Measurements from ENCODE around the gene RSU1. TPM values are rescaled to one million over a fixed set of nuclear protein-coding genes. Genes with fewer than 3 reads are reported as not detected.

Gene RSU1
- total RNA-seq, 1 experiment from 2014 or later, result 29.5 TPM

DNA sequence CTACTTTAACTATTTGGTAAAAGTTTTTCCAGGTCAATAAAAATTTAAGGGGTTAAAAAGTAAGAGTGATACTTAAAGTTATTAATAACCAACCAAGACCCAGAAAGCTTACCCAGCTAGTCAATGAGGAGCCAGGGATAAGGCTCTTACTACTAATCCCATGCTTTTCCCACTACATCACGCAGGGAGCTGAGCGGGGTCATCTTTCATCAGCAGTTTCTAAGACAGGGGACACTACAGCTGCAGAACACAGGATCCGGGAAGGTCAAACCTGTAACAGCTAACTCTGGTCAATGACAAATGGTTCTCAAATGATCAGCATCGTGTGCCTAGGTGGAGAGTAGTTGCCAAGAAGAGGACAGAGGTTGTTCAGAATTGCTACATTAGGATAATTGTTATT lies 65.1 kb downstream of the RSU1 start:
- ChIA-PET RAD21 (ENCODE audit: low non-redundant PET in 1 of 2, low total read pairs in 2 of 2, uncharacterized antibody in 2 of 2, unreplicated experiment in 2 of 2) (no interaction called here), POLR2A (no interaction called here), CTCF (no interaction called here)
- no peak overlapping the region for H3K4me2 ChIP-seq (ENCODE audit: low read length)
- DNase-seq (ENCODE audit: low read depth, low spot score) (no peak), ATAC-seq (no peak)
- TF ChIP-seq, protein P1, sequence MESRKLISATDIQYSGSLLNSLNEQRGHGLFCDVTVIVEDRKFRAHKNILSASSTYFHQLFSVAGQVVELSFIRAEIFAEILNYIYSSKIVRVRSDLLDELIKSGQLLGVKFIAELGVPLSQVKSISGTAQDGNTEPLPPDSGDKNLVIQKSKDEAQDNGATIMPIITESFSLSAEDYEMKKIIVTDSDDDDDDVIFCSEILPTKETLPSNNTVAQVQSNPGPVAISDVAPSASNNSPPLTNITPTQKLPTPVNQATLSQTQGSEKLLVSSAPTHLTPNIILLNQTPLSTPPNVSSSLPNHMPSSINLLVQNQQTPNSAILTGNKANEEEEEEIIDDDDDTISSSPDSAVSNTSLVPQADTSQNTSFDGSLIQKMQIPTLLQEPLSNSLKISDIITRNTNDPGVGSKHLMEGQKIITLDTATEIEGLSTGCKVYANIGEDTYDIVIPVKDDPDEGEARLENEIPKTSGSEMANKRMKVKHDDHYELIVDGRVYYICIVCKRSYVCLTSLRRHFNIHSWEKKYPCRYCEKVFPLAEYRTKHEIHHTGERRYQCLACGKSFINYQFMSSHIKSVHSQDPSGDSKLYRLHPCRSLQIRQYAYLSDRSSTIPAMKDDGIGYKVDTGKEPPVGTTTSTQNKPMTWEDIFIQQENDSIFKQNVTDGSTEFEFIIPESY (IDR thresholded peaks at IDR 0.05; ENCODE audit: extremely low read depth, insufficient replicate concordance, low read length), result no peak
- TF ChIP-seq, protein P2, sequence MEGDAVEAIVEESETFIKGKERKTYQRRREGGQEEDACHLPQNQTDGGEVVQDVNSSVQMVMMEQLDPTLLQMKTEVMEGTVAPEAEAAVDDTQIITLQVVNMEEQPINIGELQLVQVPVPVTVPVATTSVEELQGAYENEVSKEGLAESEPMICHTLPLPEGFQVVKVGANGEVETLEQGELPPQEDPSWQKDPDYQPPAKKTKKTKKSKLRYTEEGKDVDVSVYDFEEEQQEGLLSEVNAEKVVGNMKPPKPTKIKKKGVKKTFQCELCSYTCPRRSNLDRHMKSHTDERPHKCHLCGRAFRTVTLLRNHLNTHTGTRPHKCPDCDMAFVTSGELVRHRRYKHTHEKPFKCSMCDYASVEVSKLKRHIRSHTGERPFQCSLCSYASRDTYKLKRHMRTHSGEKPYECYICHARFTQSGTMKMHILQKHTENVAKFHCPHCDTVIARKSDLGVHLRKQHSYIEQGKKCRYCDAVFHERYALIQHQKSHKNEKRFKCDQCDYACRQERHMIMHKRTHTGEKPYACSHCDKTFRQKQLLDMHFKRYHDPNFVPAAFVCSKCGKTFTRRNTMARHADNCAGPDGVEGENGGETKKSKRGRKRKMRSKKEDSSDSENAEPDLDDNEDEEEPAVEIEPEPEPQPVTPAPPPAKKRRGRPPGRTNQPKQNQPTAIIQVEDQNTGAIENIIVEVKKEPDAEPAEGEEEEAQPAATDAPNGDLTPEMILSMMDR (IDR thresholded peaks at IDR 0.05 in 2 of 3, conservative IDR thresholded peaks at IDR 0.05 in 1 of 3; ENCODE audit: borderline replicate concordance in 1 of 3, insufficient read depth in 1 of 3, low read depth in 2 of 3, low read length in 2 of 3), result no peak
- TF ChIP-seq YY1 (IDR thresholded peaks at IDR 0.05; ENCODE audit: extremely low read depth, insufficient replicate concordance, low read depth, low read length) (no peak), FOSL1 (IDR thresholded peaks at IDR 0.05; ENCODE audit: low read depth) (no peak), CEBPB (IDR thresholded peaks at IDR 0.05; ENCODE audit: low read depth) (no peak), EZH2phosphoT487 (IDR thresholded peaks at IDR 0.05; ENCODE audit: borderline replicate concordance) (no peak), SIN3A (IDR thresholded peaks at IDR 0.05; ENCODE audit: low read depth) (no peak), TCF7L2 (IDR thresholded peaks at IDR 0.05; ENCODE audit: borderline replicate concordance, extremely low read depth, insufficient read depth, insufficient read length) (no peak), RAD21 (IDR thresholded peaks at IDR 0.05; ENCODE audit: low read depth) (no peak), EZH2 (IDR thresholded peaks at IDR 0.05) (no peak), ZNF274 (IDR thresholded peaks at IDR 0.05; ENCODE audit: low read depth, low read length) (no peak)
- TF ChIP-seq, protein P3, sequence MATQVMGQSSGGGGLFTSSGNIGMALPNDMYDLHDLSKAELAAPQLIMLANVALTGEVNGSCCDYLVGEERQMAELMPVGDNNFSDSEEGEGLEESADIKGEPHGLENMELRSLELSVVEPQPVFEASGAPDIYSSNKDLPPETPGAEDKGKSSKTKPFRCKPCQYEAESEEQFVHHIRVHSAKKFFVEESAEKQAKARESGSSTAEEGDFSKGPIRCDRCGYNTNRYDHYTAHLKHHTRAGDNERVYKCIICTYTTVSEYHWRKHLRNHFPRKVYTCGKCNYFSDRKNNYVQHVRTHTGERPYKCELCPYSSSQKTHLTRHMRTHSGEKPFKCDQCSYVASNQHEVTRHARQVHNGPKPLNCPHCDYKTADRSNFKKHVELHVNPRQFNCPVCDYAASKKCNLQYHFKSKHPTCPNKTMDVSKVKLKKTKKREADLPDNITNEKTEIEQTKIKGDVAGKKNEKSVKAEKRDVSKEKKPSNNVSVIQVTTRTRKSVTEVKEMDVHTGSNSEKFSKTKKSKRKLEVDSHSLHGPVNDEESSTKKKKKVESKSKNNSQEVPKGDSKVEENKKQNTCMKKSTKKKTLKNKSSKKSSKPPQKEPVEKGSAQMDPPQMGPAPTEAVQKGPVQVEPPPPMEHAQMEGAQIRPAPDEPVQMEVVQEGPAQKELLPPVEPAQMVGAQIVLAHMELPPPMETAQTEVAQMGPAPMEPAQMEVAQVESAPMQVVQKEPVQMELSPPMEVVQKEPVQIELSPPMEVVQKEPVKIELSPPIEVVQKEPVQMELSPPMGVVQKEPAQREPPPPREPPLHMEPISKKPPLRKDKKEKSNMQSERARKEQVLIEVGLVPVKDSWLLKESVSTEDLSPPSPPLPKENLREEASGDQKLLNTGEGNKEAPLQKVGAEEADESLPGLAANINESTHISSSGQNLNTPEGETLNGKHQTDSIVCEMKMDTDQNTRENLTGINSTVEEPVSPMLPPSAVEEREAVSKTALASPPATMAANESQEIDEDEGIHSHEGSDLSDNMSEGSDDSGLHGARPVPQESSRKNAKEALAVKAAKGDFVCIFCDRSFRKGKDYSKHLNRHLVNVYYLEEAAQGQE (IDR thresholded peaks at IDR 0.05; ENCODE audit: low read depth), result no peak
- TF ChIP-seq, protein P4, sequence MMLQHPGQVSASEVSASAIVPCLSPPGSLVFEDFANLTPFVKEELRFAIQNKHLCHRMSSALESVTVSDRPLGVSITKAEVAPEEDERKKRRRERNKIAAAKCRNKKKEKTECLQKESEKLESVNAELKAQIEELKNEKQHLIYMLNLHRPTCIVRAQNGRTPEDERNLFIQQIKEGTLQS (IDR thresholded peaks at IDR 0.05), result no peak
- TF ChIP-seq, protein P5, sequence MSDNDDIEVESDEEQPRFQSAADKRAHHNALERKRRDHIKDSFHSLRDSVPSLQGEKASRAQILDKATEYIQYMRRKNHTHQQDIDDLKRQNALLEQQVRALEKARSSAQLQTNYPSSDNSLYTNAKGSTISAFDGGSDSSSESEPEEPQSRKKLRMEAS (IDR thresholded peaks at IDR 0.05), result no peak
- H3K4me1 ChIP-seq (ENCODE audit: control insufficient read depth in 1 of 2, insufficient read depth in 2 of 2, low read length in 2 of 2), result no peaks in the 10 kb centered on the region
- H3K9me2 ChIP-seq (ENCODE audit: insufficient read depth), result no peaks in the 10 kb centered on the region
- intact Hi-C loops (cut with micrococcal nuclease), result no loop called here
- no peaks in the 10 kb centered on the region for H4K20me1 ChIP-seq (ENCODE audit: insufficient read depth)
- H3K79me2 ChIP-seq (ENCODE audit: insufficient read depth, low read length), result no peaks in the 10 kb centered on the region
- no peak overlapping the region for H3K9ac ChIP-seq (ENCODE audit: low read length)
- BruUV-seq (replicated peaks), result no TSS peak
- H3K27ac ChIP-seq (ENCODE audit: low read depth, low read length), result no peak overlapping the region
- no peak overlapping the region for H3K4me3 ChIP-seq (replicated peaks in 1 of 2; ENCODE audit: low read depth in 1 of 2, low read length in 2 of 2)
- H3K9me3 ChIP-seq (ENCODE audit: control insufficient read depth in 1 of 2, insufficient read depth in 1 of 2, low read depth in 1 of 2, low read length in 2 of 2), result no peaks in the 10 kb centered on the region
- no peaks in the 10 kb centered on the region for H3K36me3 ChIP-seq (ENCODE audit: control insufficient read depth in 1 of 2, insufficient read depth in 2 of 2, low read length in 2 of 2)
- no peak overlapping the region for H2AFZ ChIP-seq (ENCODE audit: low read depth, low read length, poor library complexity, severe bottlenecking)
- H3K27me3 ChIP-seq (ENCODE audit: insufficient read depth, low read length), result no peaks in the 10 kb centered on the region
